Esophagus (tissue), 2 donors: Measurements from ENCODE around the gene SMO. TPM values are rescaled to one million over a fixed set of nuclear protein-coding genes. Genes with fewer than 3 reads are reported as not detected.

Source experiments
- H3K27ac ChIP-seq, 2 donors: one replicate each; pipeline ENCODE4 v1.5.1; 2013; ENCODE audit warnings: low read depth in 2 of 2, mild to moderate bottlenecking in 2 of 2, inconsistent platforms in 1 of 2, low read length in 1 of 2, moderate library complexity in 1 of 2
- H3K27me3 ChIP-seq, 2 donors: one replicate each; pipeline ENCODE4 v1.6.1; 2013; ENCODE audit warnings: low read length in 2 of 2, control low read depth in 1 of 2, mild to moderate bottlenecking in 1 of 2; ENCODE audit not compliant: insufficient read depth in 2 of 2, control insufficient read depth in 1 of 2
- H3K36me3 ChIP-seq, 2 donors: one replicate each; pipeline ENCODE4 v1.6.1; 2013; ENCODE audit warnings: low read length in 1 of 2; ENCODE audit not compliant: control insufficient read depth in 2 of 2, insufficient read depth in 2 of 2
- H3K4me1 ChIP-seq, 2 donors: one replicate each; pipeline ENCODE4 v1.6.1; 2013; ENCODE audit warnings: low read length in 1 of 2; ENCODE audit not compliant: control insufficient read depth in 2 of 2, insufficient read depth in 2 of 2
- H3K4me3 ChIP-seq, 2 donors: one replicate each; pipeline ENCODE4 v1.5.1; 2013; ENCODE audit warnings: low read length in 2 of 2, mild to moderate bottlenecking in 2 of 2, low read depth in 1 of 2, moderate library complexity in 1 of 2
- H3K9me3 ChIP-seq, 2 donors: one replicate each; pipeline ENCODE4 v1.6.1; 2013; ENCODE audit warnings: mild to moderate bottlenecking in 2 of 2, low read depth in 1 of 2, low read length in 1 of 2, moderate library complexity in 1 of 2; ENCODE audit not compliant: control insufficient read depth in 2 of 2, insufficient read depth in 1 of 2
- WGBS, 2 donors: extraction: QIAGEN DNeasy Blood & Tissue Kit; methylation state at CpG; one replicate each; pipeline ENCODE4 v1.1.7; 2013; 5-methylcytosine and 5-hydroxymethylcytosine counted together
- polyA plus RNA-seq, 2 donors: library from polyadenylated mRNA; stranded (reverse); fragments of 200-250 nt; gene quantifications; one replicate each; pipeline ENCODE4 v1.2.3, GENCODE V29; 2013
- donor health status: healthy with polysubstance abuse.
- donor health status: Bipolar disorder and iron deficiency.

SMO gene
- polyA plus RNA-seq, 2 donors = 9.5 to 10.8 TPM

- H3K4me3 ChIP-seq = no peak overlapping the region
- no peak overlapping the region for H3K27ac ChIP-seq
- no peaks in the 10 kb centered on the region for H3K4me1 ChIP-seq
- WGBS, 2 donors = 56 to 68% methylated on average over 4 of the region's 4 CpGs
- H3K36me3 ChIP-seq = no peaks in the 10 kb centered on the region
- no peaks in the 10 kb centered on the region for H3K27me3 ChIP-seq
- H3K9me3 ChIP-seq = no peaks in the 10 kb centered on the region
Measured at GRCh38 chr7:129227646-129228578, 39.5 kb downstream of the SMO start.

- WGBS, 2 donors = 60 to 73% methylated on average over 2 of the region's 2 CpGs
- H3K27ac ChIP-seq = no peak overlapping the region
- H3K27me3 ChIP-seq = no peaks in the 10 kb centered on the region
- H3K9me3 ChIP-seq = no peaks in the 10 kb centered on the region
- H3K4me1 ChIP-seq = no peaks in the 10 kb centered on the region
- H3K36me3 ChIP-seq = no peaks in the 10 kb centered on the region
- H3K4me3 ChIP-seq = no peak overlapping the region
Measured at GRCh38 chr7:129228633-129229032, 40.2 kb downstream of the SMO start.

- WGBS, 2 donors = 62 to 79% methylated on average over 5 of the region's 5 CpGs
- Histone ChIP-seq H3K9me3 (no peaks in the 10 kb centered on the region), H3K27ac (no peak overlapping the region), H3K36me3 (no peaks in the 10 kb centered on the region), H3K4me1 (no peaks in the 10 kb centered on the region), H3K27me3 (no peaks in the 10 kb centered on the region), H3K4me3 (no peak overlapping the region)
Measured at GRCh38 chr7:129231666-129232065, 43.2 kb downstream of the SMO start.

GRCh38 chr7:129238546-129238945 lies 50.1 kb downstream of the SMO start:
- 84 to 87% methylated on average over 8 of the region's 8 CpGs for WGBS, 2 donors
- H3K4me3 ChIP-seq = no peak overlapping the region
- H3K36me3 ChIP-seq = no peaks in the 10 kb centered on the region
- no peaks in the 10 kb centered on the region for H3K27me3 ChIP-seq
- H3K27ac ChIP-seq = no peak overlapping the region
- H3K9me3 ChIP-seq = no peaks in the 10 kb centered on the region
- no peaks in the 10 kb centered on the region for H3K4me1 ChIP-seq

- no peaks in the 10 kb centered on the region for H3K27me3 ChIP-seq
- no peaks in the 10 kb centered on the region for H3K36me3 ChIP-seq
- no peaks in the 10 kb centered on the region for H3K4me1 ChIP-seq
- no peak overlapping the region for H3K4me3 ChIP-seq
- no peaks in the 10 kb centered on the region for H3K9me3 ChIP-seq
- no peak overlapping the region for H3K27ac ChIP-seq
- 86 to 92% methylated on average over 10 of the region's 10 CpGs for WGBS, 2 donors
Measured at GRCh38 chr7:129240119-129240820, 51.8 kb downstream of the SMO start.

- no peaks in the 10 kb centered on the region for H3K9me3 ChIP-seq
- no peaks in the 10 kb centered on the region for H3K36me3 ChIP-seq
- H3K27me3 ChIP-seq = no peaks in the 10 kb centered on the region
- no peak overlapping the region for H3K4me3 ChIP-seq
- 97 to 98% methylated on average over 1 of the region's 1 CpG for WGBS, 2 donors
- no peak overlapping the region for H3K27ac ChIP-seq
- H3K4me1 ChIP-seq = no peaks in the 10 kb centered on the region
Measured at GRCh38 chr7:129244220-129244619, 55.8 kb downstream of the SMO start.

- H3K4me1 ChIP-seq = no peaks in the 10 kb centered on the region
- H3K9me3 ChIP-seq = no peaks in the 10 kb centered on the region
- H3K27ac ChIP-seq = no peak overlapping the region
- no peaks in the 10 kb centered on the region for H3K36me3 ChIP-seq
- H3K4me3 ChIP-seq = no peak overlapping the region
- H3K27me3 ChIP-seq = no peaks in the 10 kb centered on the region
- whole genome bisulfite sequencing, 2 donors = 92 to 93% methylated on average over 3 of the region's 3 CpGs
Measured at GRCh38 chr7:129245533-129245932, 57.1 kb downstream of the SMO start.

- H3K27ac ChIP-seq = no peak overlapping the region
- no peaks in the 10 kb centered on the region for H3K36me3 ChIP-seq
- no peaks in the 10 kb centered on the region for H3K9me3 ChIP-seq
- 53 to 64% methylated on average over 2 of the region's 2 CpGs for WGBS, 2 donors
- H3K4me3 ChIP-seq = no peak overlapping the region
- no peaks in the 10 kb centered on the region for H3K27me3 ChIP-seq
- H3K4me1 ChIP-seq = peaks cover 0 to 2% of the 10 kb centered on the region in 2 donors
Measured at GRCh38 chr7:129247087-129247486, 58.7 kb downstream of the SMO start.

- no peaks in the 10 kb centered on the region for H3K9me3 ChIP-seq
- H3K27ac ChIP-seq = no peak overlapping the region
- H3K27me3 ChIP-seq = no peaks in the 10 kb centered on the region
- H3K4me1 ChIP-seq = peaks cover 0 to 2% of the 10 kb centered on the region in 2 donors
- H3K4me3 ChIP-seq = no peak overlapping the region
- no peaks in the 10 kb centered on the region for H3K36me3 ChIP-seq
- 41 to 63% methylated on average over 2 of the region's 2 CpGs for WGBS, 2 donors
Measured at GRCh38 chr7:129252128-129252527, 63.7 kb downstream of the SMO start.
